GM20431 (cell line): ENCODE results near the gene BMP2K.

Experiments used
- in situ Hi-C: fragments of 300-500 bp; cut with MseI, MboI; formaldehyde crosslinking; loops from one replicate; pipeline ENCODE4 v1.15.0; 2020; ENCODE audit warnings: low sequenced_read_pairs; ENCODE audit not compliant: unreplicated experiment

Gene BMP2K

GRCh38 chr4:78960926-78961325 is 184.8 kb downstream of the BMP2K start:
- in situ Hi-C loops, result loop anchor here (25.0 kb wide), 1 partner anchor 1251 kb away; no protein-coding TSS in a partner anchor
